HG03378 (cell line): ENCODE results near the gene MISP.
"Not testable (repeated sequence)": the region's sequence is repeated elsewhere in the genome, so short reads cannot be mapped to it uniquely, and the experiment has no call there.

Experiments
- ATAC-seq: cut with Tn5 transposase; IDR thresholded peaks from one replicate; pipeline ENCODE4 v1.9.1; 2021; ENCODE audit warnings: mild to moderate bottlenecking, moderate library complexity; ENCODE audit not compliant: unreplicated experiment

The MISP gene

GRCh38 chr19:723247-723646 is 27.7 kb upstream of the MISP start:
- no peak for ATAC-seq

- no peak for ATAC-seq
These were observed 27.2 kb upstream of the MISP start for GRCh38 chr19:723714-724113.

DNA sequence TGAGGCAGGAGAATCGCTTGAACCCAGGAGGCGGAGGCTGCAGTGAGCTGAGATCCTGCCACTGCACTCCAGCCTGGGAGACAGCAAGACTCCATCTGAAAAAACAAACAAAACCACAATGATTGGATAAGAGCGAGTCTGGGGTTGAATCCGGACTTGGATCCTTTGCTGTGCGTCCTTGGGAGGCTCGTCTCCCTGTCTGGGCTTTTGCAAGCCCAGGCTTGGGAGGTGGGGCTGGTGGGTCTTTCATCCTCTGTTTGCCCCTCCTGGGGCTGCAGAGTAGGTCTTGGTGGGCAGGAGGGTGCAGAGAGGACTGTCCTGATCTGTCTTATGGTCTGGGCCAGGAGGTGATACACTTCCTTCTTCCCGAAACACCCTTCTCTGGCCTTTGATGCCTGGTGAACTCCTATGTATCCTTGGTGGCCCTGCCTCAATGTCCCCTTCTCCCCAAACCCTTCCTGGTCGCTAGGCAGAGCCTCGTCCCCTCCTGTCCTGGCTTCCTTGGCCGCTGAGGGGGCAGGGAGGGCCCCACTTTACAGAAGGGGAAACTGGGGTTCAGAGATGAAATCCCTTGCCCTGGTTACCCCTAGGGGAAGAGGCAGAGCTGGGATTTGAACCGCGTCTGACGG is 25.3 kb upstream of the MISP start:
- ATAC-seq: no peak

- ATAC-seq: no peak
These were observed 23.6 kb upstream of the MISP start for GRCh38 chr19:726993-727956.

DNA sequence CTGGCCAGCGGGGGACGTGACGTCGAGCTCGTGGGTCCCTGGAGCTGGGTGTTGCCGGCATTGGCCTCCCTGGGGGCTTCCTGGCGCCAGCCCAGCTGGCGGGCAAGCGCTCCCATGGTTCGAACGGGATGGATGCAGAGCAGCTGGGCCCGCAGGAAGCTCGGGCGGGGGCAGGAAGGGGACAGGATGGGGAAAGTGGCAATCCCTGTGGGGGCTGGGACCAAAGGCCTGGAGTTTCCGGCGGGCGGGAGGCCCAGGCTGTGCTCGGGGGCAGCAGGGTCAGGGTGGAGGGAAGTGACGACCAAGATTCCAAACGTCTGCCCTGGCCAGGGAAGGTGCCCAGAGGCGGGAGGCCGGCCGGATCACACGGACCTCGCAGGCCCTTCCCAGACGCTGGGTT is 22.9 kb upstream of the MISP start:
- ATAC-seq: no peak

DNA sequence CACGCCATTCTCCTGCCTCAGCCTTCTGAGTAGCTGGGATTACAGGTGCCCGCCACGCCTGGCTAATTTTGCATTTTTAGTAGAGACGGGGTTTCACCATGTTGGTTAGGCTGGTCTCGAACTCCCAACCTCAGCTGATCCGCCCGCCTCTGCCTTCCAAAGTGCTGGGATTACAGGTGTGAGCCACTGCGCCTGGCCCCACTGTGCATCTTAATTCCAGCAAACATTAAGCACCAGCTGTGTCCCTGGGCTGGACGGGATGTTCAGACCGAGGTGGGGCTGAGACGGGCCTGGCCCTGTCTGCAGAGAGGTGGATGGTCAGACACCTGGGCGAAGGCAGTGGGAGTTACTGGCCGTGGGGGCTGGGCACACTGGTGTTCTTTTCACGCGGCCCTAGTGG is 21.3 kb upstream of the MISP start:
- not testable (repeated sequence) for ATAC-seq

DNA sequence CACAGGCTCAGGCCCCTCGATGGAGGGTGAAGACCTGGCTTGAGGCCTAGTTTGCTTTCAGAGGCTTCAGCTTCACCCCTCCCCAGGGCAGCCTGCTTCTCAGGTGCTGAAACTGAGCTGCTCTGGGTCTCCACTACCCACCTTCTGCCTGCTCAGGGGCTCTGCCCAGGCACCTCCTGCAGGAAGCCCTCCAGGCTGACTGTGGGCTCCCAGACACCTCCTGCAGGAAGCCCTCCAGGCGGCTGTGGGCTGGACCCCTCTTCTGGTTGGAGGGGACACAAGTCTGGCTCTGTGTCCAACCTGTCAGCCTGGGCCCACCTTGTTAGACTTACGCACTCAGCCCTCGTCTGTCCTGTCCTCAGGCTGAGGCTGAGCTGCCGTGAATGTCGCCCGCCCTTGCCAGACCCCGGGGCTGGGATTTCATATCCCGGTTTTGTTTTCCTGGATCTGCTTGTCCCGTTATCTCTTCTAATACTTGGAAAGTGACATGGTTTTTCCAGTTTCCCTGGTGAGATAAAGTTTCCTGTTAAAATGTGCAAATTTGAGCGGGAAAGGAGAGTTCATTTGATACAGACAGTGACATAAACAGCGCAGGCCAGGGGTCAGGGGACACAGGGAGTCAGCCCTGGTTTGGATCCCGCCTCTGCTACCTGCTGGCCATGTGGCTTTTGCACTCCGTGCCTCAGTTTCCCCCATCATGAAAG is 20.8 kb upstream of the MISP start:
- no peak for ATAC-seq

DNA sequence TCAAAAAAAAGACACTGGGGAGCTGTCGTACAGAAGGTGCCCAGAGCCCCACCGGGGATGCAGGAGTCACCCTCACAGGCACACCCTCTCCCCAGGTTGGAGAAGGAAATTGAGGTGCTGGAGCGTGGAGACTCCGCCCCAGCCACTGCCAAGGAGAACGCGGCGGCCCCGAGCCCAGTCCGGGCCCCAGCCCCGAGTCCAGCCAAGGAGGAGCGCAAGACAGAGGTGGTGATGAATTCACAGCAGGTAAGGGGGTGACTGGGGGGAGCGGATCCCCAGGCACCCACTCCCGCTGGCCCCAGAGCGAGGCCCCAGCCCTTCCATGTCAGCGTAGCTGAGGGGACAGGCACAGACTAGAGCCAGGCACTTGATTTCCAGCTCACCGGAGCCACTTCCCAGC is 19.9 kb upstream of the MISP start:
- no peak for ATAC-seq

- ATAC-seq: no peak
These were observed 18.5 kb upstream of the MISP start for GRCh38 chr19:732148-733069.

DNA sequence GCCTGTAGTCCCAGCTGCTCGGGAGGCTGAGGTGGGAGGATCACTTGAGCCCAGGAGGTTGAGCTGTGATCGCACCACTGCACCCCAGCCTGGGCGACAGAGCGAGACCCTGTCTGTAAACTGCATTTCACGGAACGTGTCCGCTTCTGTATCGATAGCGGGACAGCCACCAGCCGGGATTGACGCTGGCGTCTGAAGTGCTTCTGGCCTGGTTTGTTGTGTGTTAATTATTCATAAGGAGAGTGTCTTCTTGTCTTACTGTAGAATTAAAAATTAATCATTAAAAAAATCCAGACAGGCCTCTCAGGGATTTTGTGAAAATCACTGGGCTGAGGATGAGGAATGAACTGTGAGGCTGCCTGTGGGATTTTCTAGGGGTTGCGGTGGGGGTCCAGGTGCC is 16.2 kb upstream of the MISP start:
- no peak for ATAC-seq

DNA sequence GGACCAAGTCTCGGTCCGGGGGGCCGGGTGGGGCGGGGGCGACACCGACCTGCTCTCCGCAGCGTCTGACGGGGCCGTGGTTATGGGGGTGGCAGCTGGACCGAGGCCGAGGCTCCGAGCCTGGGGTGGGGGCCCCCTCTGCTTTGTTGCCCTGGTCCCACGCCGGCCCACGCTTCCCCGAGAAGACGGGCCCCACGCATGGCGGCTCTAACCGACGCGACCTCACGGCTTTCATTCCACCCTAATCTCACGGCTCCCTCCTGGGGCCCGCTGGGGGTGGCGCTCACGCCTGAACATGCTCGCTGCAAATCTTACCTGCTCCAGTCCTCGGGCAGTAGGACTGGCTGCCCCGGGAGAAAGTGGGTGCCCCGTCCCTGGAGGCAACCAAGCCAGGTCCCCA is 14.8 kb upstream of the MISP start:
- ATAC-seq: no peak

- no peak for ATAC-seq
These were observed 13.3 kb upstream of the MISP start for GRCh38 chr19:737591-738093.

DNA sequence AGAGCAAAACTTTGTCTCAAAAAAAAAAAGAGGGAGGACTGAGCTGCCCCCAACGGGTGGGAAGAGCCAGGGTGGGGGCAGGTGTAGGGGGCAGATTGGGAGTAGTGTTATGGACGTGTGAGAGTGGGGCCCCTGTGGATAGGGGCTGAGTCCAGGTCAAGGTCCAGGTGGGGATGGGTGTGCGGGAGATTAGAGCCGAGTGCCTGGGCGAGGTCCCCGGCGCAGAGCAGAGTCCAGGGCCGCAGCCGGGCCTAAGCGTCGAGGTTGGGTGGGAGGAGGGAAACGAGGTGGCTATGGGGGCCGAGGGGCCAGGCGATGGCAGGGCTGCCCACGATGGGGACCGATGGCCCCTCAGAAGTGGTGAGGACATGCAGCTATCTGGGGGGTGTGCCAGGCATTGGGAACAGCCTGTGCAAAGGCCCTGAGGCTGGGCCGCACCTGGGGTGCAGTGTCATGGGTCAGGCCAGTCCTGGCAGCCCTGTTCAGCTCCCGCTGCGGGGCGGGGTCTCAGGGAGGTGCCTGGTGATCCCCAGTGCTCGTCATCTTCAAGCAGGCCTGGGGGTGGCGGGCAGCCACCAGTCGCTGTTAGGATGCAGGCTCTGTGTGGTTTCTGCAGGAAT is 12.3 kb upstream of the MISP start:
- no peak for ATAC-seq

DNA sequence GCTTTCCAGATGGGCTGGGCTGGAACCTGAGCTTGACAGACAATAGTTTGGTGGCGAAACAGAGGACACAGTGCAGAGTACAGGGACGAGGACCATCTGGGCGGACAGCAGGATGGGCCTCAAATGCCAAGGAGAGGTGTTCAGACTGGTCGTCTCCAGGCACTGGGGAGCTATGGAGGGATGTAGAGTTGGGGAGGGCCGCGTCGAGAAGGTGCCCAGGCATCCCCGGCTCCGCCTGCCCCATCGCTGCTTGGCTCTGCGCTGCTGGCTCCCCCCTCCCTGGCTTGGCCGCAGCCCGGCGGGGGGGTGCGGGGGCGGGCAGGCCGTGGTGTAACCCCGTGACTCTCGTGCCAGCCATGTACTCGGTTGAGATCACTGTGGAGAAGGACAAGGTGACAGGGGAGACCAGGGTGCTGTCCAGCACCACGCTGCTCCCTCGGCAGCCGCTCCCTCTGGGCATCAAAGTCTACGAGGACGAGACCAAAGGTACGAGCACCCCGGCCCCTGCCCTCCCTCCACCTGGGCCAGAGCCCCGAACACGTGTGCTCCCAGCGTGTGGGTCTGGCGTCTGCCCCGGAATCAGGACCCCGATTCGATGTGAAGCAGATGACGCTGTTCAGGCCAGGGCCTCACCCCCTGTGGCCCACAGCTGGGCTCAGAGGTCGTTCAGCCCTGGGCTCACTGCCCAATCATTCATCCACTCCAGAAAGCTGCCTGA is 10.8 kb upstream of the MISP start:
- ATAC-seq: no peak

DNA sequence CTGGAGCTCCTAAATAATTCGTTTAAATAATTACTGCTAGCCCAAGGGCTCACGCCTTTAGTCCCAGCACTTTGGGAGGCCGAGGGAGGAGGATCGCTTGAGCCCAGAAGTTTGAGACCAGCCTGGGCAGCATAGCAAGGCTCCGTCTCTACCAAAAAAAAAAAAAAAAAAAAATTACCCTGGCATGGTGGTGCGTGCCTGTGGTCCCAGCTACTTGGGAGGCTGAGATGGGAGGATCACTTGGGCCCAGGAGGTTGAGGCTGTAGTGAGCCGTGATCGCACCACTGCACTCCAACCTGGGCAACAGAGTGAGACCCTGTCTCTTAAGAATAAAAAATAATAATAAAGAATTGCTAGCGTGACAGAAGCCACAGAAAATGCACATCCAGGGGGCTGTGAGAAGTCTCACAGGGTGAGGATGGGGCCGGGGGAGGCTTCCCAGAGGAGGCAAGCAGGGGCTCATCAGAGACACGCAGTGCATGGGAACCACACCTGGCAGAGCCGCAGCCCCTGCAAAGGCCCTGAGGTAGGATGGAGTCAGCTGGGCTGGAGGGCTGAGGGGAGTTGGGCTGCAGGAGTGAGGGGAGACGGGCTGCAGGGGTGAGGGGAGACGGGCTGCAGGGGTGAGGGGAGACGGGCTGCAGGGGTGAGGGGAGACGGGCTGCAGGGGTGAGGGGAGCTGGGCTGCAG is 10.0 kb upstream of the MISP start:
- not testable (repeated sequence) for ATAC-seq

- no peak for ATAC-seq
These were observed 9.3 kb upstream of the MISP start for GRCh38 chr19:741506-742131.

- no peak for ATAC-seq
These were observed 8.3 kb upstream of the MISP start for GRCh38 chr19:742540-743075.

- no peak for ATAC-seq
These were observed 7.7 kb upstream of the MISP start for GRCh38 chr19:743168-743687.
